Measurements from ENCODE around the gene NUP35. TPM values are rescaled to one million over a fixed set of nuclear protein-coding genes. Genes with fewer than 3 reads are reported as not detected.

Gene NUP35
- total RNA-seq, 1 donor from 2014 or later = 30.9 TPM

GRCh38 chr2:183192343-183192742, 68.1 kb downstream of the NUP35 start:
- DNase-seq (ENCODE audit: low spot score) = no peak
- H3K4me1 Mint-ChIP-seq (ENCODE audit: low read depth) = peaks cover 5% of the 10 kb centered on the region
- intact Hi-C loops (cut with micrococcal nuclease) = no loop called here
- peaks cover 48% of the 10 kb centered on the region for H3K36me3 Mint-ChIP-seq (ENCODE audit: low read depth)
- no peaks in the 10 kb centered on the region for H3K9me3 Mint-ChIP-seq
- H3K4me3 Mint-ChIP-seq (ENCODE audit: low read depth) = no peak overlapping the region
- H3K27ac Mint-ChIP-seq = no peak overlapping the region
- H3K27me3 Mint-ChIP-seq (ENCODE audit: low read depth) = no peaks in the 10 kb centered on the region

GRCh38 chr2:183193904-183194303, 69.7 kb downstream of the NUP35 start:
- Mint-ChIP-seq H3K36me3 (ENCODE audit: low read depth) (peaks cover 45% of the 10 kb centered on the region), H3K4me3 (ENCODE audit: low read depth) (no peak overlapping the region), H3K27ac (no peak overlapping the region), H3K27me3 (ENCODE audit: low read depth) (no peaks in the 10 kb centered on the region), H3K4me1 (ENCODE audit: low read depth) (peaks cover 5% of the 10 kb centered on the region), H3K9me3 (no peaks in the 10 kb centered on the region)
- DNase-seq (ENCODE audit: low spot score) = no peak
- intact Hi-C loops (cut with micrococcal nuclease) = no loop called here

GRCh38 chr2:183195397-183195796, 71.2 kb downstream of the NUP35 start:
- H3K4me1 Mint-ChIP-seq (ENCODE audit: low read depth) = peaks cover 3% of the 10 kb centered on the region
- H3K27ac Mint-ChIP-seq = no peak overlapping the region
- DNase-seq (ENCODE audit: low spot score) = no peak
- peaks cover 45% of the 10 kb centered on the region for H3K36me3 Mint-ChIP-seq (ENCODE audit: low read depth)
- no peaks in the 10 kb centered on the region for H3K9me3 Mint-ChIP-seq
- H3K27me3 Mint-ChIP-seq (ENCODE audit: low read depth) = no peaks in the 10 kb centered on the region
- intact Hi-C loops (cut with micrococcal nuclease) = no loop called here
- no peak overlapping the region for H3K4me3 Mint-ChIP-seq (ENCODE audit: low read depth)

GRCh38 chr2:183195998-183196409, 71.8 kb downstream of the NUP35 start:
- H3K27ac Mint-ChIP-seq = peak overlapping the region; percentile 5
- no peaks in the 10 kb centered on the region for H3K27me3 Mint-ChIP-seq (ENCODE audit: low read depth)
- DNase-seq (ENCODE audit: low spot score) = no peak
- intact Hi-C loops (cut with micrococcal nuclease) = no loop called here
- H3K4me3 Mint-ChIP-seq (ENCODE audit: low read depth) = no peak overlapping the region
- H3K36me3 Mint-ChIP-seq (ENCODE audit: low read depth) = peaks cover 42% of the 10 kb centered on the region
- no peaks in the 10 kb centered on the region for H3K9me3 Mint-ChIP-seq
- peaks cover 3% of the 10 kb centered on the region for H3K4me1 Mint-ChIP-seq (ENCODE audit: low read depth)

- Mint-ChIP-seq H3K27me3 (ENCODE audit: low read depth) (no peaks in the 10 kb centered on the region), H3K4me3 (ENCODE audit: low read depth) (no peak overlapping the region), H3K36me3 (ENCODE audit: low read depth) (peaks cover 11% of the 10 kb centered on the region), H3K4me1 (ENCODE audit: low read depth) (no peaks in the 10 kb centered on the region), H3K9me3 (peaks cover 2% of the 10 kb centered on the region), H3K27ac (no peak overlapping the region)
- no peak for DNase-seq (ENCODE audit: low spot score)
- intact Hi-C loops (cut with micrococcal nuclease) = no loop called here
Observed at GRCh38 chr2:183204397-183204796, 80.2 kb downstream of the NUP35 start.

GRCh38 chr2:183207110-183207509, 82.9 kb downstream of the NUP35 start:
- H3K27ac Mint-ChIP-seq = no peak overlapping the region

GRCh38 chr2:183209395-183210028, 85.3 kb downstream of the NUP35 start:
- no peak overlapping the region for H3K27ac Mint-ChIP-seq
- intact Hi-C loops (cut with micrococcal nuclease) = loop anchor here (10.0 kb wide), 1 partner anchor 175 kb away; the partner anchor contains the start of gene NCKAP1

More at GRCh38 chr2:183207110-183207509, 82.9 kb downstream of the NUP35 start:
- Mint-ChIP-seq H3K4me3 (ENCODE audit: low read depth) (no peak overlapping the region), H3K36me3 (ENCODE audit: low read depth) (peaks cover 19% of the 10 kb centered on the region), H3K9me3 (peaks cover 11% of the 10 kb centered on the region), H3K27me3 (ENCODE audit: low read depth) (no peaks in the 10 kb centered on the region), H3K4me1 (ENCODE audit: low read depth) (peaks cover 2% of the 10 kb centered on the region)
- DNase-seq (ENCODE audit: low spot score) = no peak
- intact Hi-C loops (cut with micrococcal nuclease) = no loop called here

More at GRCh38 chr2:183209395-183210028, 85.3 kb downstream of the NUP35 start:
- Mint-ChIP-seq H3K9me3 (peaks cover 11% of the 10 kb centered on the region), H3K36me3 (ENCODE audit: low read depth) (peaks cover 21% of the 10 kb centered on the region), H3K4me3 (ENCODE audit: low read depth) (no peak overlapping the region), H3K4me1 (ENCODE audit: low read depth) (peaks cover 22% of the 10 kb centered on the region), H3K27me3 (ENCODE audit: low read depth) (no peaks in the 10 kb centered on the region)
- no peak for DNase-seq (ENCODE audit: low spot score)

Other genes with a start within 250 kb of the NUP35 start
- 13.2 and 20.0 TPM in 2 replicates for gene NCKAP1, start 86.0 kb upstream of the NUP35 start, total RNA-seq
- gene DUSP19, start 45.7 kb upstream of the NUP35 start, total RNA-seq = 1.6 and 1.9 TPM in 2 replicates